ENCODE measurements around the gene ABCG1.

Gene ABCG1

GRCh38 chr21:42331660-42332059, 112.7 kb downstream of the ABCG1 start:
- DNase-seq, result no peak

DNA sequence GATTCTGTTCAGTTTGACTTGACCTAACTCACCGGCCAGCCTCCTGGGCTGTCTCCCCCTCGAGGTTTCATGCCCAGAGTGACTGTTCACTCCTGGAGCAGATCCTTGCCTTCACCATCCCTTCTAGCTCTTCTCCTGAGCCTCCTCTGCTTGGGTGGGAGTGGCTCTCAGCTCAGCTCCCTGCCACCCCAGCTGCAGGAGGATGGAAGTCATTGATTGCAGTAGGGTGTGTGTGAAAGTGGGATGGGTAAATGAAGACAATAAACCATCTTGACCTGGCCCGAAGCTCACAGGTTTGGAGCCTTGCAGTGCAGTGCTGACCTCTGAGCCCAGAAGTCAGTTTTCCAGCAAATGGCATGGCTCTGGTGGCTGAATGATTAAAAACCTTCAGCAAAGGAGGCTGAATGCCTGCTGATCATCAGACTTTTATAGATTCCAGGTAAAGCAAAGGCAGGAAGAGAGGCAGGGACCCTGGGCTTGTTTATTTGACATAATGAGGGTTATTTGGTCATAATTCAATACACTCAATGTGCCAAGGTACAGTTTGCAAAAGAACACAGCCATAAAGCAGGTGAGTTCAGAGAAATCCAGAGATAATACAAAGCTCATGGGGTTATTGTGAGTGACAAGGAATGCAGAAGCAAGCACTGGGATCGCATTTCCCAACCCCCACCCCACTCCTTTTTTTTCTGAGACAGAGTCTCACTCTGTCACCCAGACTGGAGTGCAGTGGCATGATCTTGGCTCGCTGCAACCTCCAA, 113.8 kb downstream of the ABCG1 start:
- DNase-seq, result no peak

GRCh38 chr21:42336054-42336453, 117.1 kb downstream of the ABCG1 start:
- no peak for DNase-seq

- DNase-seq, result no peak
Measured at GRCh38 chr21:42337276-42337675, 118.3 kb downstream of the ABCG1 start.

DNA sequence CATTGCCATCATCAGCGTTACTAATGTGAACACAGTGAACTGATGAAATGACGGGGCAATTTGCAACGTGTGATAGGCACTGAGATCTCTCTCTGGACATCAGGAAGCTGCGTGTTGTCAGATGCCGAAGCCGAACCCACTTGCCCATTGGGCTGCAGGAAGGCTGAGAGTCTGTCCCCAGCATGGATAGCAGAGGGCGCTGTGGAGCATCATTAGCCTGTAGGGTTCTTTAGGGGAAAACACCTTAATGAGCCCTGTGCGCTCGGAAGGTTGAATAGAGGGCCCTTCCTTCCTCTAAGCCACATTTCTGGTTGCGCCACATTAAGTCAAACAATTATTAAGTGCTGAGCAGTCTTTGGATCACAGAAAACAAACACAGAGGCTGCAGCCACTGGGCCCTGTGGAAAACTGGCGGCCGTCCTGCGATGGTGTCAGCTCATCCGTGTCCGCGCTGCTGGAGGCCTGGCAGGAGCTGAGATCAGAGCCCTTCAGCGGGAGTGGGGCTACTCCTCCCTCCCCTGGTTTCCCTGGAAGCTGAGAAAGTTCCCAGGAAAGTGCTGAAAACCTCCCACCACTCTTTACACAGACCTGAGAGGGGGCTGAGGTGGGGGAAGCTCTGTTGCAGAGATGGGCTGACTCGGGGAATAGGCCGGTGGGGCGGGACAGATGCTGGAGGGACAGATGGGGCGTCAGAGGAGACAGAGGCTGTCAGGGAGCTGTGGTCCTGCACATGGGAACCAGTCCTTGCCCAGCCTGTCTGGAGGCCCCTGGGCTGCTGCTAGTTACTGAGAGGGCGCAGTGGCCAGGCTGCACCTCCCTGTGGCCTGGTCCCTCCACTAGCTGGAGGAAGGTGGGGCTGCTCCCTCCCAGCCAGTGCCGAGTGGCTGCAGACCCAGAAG, 119.1 kb downstream of the ABCG1 start:
- peak; percentile 82 for DNase-seq

DNA sequence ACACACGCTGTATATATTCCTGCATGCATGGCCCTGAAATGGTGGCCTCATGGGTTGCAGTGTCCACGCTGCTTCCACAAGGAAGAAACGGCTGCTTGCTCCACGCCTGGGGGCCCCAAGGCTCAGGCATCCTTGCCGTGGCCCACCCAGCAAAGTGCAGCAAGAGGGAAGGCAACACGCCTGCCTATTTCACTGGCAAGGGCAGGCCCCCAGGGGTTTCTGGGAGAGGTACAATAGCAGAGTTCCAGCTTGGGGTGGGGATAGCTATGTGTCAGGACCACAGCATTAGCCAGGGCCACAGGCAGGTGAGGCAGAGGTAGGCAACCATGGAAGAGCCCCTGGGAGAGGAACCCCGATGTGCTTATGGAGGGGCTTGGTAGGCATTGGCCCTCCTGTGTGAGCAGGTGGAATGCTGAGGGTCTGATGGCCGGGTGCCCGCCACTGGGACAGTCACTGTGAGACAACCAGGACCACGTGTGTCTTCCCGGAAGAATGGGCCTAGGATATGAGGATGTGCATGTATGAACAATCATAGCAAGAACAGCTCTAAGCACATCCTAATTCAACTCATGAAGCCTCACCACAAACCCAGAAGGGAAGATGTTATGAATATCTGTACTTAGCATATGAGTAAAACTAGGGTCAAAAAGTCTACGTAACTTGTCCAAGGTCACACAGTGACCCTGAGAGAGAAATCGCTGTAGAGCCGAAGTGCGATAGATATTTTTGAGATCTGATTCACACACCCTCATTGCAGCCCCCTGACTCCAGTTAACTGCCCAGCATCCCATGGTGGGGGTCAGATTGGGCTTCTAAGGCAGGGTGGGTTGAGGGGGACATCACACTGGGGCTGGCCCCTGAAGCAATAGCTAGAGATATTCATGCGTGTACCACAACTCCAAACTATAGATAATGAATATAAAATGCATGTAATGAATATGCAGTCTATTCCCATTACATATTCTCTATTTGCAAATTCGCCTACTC, 120.1 kb downstream of the ABCG1 start:
- DNase-seq, result peak; percentile 14

GRCh38 chr21:42340187-42341050, 121.5 kb downstream of the ABCG1 start:
- DNase-seq, result no peak

DNA sequence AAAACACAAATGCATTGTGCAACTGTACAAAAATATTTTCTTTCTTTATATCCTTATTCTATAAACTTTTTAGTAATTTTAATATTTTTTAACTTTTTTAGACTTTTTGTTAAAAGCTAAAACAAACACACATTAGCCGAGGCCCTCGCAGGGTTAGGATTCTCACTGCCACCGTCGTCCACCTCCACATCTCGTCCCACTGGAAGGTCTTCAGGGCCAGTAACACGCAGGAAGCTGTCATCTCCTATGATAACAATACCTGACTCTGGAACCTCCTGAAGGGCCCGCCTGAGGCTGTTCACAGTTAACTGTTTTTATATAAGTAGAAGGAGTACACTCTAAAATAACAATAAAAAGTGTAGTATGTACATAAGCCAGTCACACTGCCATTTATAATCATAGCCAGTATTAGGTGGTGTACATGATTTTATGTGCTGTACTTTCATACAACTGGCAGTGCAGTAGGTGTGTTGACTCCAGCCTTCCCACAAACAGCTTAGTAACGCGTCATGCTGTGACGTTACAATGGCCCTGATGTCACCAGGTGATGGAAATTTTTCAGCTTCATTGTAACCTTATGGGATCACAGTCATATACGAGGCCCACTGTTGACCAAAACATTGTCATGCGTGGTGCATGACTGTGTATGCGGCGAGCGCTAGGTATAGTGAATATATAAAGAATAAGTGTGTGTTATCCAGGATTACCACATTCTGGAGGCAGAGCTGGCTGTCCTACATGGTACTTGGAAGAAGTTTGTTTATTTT, 123.0 kb downstream of the ABCG1 start:
- no peak for DNase-seq

GRCh38 chr21:42343101-42343500, 124.2 kb downstream of the ABCG1 start:
- no peak for DNase-seq

- no peak for DNase-seq
Measured at GRCh38 chr21:42343556-42343955, 124.6 kb downstream of the ABCG1 start.

DNA sequence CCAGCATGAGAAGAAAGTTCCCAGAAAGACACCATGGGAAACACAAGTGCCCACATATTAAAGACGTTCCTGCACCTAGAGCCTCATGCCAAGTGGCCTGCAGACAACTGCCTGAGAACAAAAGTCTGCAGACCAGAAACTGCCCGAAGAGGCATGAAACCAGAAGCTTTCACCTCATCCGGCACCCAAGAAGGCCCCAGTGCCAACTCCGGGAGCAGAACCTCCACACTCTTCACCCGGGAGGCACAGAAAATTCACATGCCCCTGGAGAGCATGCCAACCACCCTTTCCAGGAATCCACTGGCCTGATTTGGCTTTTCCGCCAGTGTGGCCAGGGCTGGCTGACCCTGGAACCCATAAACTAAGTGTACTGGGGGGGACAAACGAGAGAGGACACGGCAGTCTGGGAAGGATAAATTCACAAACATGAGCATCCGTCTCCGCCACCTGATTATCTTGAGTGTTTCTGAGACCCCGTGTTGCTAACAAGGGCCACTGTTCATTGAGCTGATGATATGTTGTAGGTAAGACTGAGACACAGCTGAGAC, 125.1 kb downstream of the ABCG1 start:
- DNase-seq, result no peak

- DNase-seq, result no peak
Measured at GRCh38 chr21:42344631-42345030, 125.7 kb downstream of the ABCG1 start.

GRCh38 chr21:42346441-42346840, 127.5 kb downstream of the ABCG1 start:
- DNase-seq, result no peak
